ENCODE results near the gene MAS1.

DNA sequence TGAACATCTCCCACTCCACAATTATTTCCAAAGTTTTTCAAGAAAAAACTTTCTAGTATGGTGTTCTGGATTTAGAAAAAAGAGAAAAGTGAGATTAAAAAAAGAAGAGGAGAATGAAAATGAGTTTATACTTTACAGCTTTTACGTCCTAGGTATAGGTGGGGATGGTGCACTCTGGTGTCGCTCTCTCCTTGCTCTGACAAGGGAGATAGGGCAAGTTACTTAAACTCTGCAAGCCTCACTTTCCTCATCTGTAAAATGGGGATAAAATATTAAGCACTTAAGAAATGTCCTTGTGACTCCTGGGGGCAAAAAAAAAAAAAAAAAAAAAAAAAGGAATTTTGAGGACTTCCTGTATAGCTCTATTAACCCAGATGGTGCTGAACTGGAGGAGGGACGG is 4.5 kb upstream of the MAS1 start:
- no peak for TF ChIP-seq POLR2A (IDR thresholded peaks at IDR 0.05; ENCODE audit: low read length)
- no peak for TF ChIP-seq GATA1 (IDR thresholded peaks at IDR 0.05; ENCODE audit: low read depth, low read length)

Measured in erythroblast (primary cell).